ENCODE data around the gene DCAF8L2.
"Not testable (repeated sequence)": the region's sequence is repeated elsewhere in the genome, so short reads cannot be mapped to it uniquely, and the experiment has no call there.

DCAF8L2 gene

GRCh38 chrX:27680726-27681125, 90.6 kb downstream of the DCAF8L2 start:
- no peak for DNase-seq

GRCh38 chrX:27683566-27684208, 93.5 kb downstream of the DCAF8L2 start:
- DNase-seq, result peak in 1 of 2 donors; percentile 15

DNA sequence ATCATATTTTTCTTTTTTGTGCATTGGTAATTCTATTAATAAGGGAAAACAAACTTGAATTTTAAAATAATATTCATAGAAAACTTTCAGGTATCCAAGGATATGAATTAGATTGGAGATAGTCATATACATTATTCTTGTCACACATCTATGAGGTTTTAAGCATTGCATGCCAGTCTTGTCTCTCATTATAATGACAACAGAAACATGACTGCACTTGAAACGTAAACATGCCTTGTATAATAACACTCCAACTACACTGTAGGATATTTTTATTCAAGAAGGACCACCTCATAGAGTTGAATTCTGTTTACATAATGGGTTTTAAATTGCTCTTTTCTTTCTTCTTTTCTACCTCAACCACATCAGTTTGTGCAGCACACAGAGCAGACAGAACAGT, 104.5 kb downstream of the DCAF8L2 start:
- no peak for DNase-seq

DNA sequence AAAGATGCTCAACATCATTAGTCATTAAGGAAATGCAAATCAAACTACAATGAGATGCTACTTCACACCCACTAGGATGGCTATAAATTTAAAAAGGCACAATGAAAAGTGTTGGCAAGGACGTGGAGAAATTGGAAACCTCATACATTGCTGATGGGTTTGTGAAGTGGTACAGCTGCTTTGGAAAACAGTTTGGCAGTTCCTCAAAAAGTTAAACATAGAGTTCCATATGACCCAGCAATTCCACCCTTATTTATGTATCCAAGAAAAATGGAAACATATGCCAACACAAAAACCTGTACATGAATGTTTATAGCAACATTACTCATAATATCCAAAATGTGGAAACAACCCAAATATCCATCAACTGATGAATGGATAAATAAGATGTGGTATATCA, 116.4 kb downstream of the DCAF8L2 start:
- no peak for DNase-seq

- no peak for DNase-seq
These were observed 125.5 kb downstream of the DCAF8L2 start for GRCh38 chrX:27715610-27716009.

- DNase-seq, result no peak
These were observed 138.1 kb downstream of the DCAF8L2 start for GRCh38 chrX:27728291-27728690.

DNA sequence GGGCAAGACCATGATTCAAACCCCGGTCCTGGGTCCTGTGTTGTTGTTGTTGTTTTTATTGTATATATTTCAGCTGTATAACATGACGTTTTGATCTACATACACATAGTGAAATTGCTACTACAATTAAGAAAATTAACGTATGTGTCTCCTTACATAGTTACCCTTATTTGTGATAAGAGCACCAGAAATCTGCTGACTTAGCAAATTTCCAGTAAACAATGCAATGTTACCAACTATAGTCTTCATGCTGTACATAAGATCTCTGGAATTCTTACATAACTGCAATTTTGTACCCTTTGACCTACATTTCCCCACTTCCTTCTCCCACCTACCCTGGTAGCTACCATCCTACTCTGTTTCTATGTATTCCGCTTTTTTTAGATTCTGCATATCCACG, 141.8 kb downstream of the DCAF8L2 start:
- no peak for DNase-seq

GRCh38 chrX:27735914-27736313, 145.8 kb downstream of the DCAF8L2 start:
- no peak for DNase-seq

GRCh38 chrX:27740933-27741332, 150.8 kb downstream of the DCAF8L2 start:
- DNase-seq, result no peak

DNA sequence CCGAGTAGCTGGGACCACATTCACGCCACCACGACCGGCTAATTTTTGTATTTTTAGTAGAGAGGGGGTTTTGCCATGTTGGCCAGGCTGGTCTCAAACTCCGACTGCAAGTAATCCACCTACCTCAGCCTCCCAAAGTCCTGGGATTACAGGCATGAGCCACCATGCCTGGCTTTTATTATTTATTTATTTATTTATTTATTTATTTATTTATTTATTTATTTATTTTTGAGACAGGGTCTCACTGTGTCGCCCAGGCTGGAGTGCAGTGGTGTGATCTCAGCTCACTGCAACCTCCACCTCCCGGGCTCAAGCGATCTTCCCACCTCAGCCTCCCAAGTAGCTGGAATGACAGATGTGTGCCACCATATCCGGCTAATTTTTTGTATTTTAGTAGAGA, 153.4 kb downstream of the DCAF8L2 start:
- DNase-seq, result not testable (repeated sequence)

DNA sequence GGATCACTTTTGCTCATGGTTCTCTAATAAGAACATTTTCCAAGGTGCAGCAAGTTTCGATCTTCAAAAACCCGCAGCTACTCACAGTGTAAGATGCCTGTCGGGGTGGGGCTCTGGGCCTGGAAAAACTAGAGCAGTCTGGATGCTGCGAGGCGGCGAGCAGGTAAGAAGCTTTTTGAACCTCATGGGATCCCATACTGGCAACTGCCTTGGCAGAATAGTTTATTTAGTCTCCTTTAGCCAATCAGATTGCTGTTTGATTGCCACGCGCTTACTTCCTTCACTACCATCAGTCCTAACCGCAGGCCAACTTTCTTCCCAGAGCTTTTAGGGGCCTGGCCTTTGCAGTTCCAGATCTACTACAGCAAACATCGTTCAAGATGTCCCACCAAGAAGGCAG, 156.4 kb downstream of the DCAF8L2 start:
- DNase-seq, result no peak

GRCh38 chrX:27750298-27750697, 160.2 kb downstream of the DCAF8L2 start:
- not testable (repeated sequence) for DNase-seq

GRCh38 chrX:27751976-27752375, 161.8 kb downstream of the DCAF8L2 start:
- no peak for DNase-seq

- DNase-seq, result no peak
These were observed 175.6 kb downstream of the DCAF8L2 start for GRCh38 chrX:27765718-27766117.

DNA sequence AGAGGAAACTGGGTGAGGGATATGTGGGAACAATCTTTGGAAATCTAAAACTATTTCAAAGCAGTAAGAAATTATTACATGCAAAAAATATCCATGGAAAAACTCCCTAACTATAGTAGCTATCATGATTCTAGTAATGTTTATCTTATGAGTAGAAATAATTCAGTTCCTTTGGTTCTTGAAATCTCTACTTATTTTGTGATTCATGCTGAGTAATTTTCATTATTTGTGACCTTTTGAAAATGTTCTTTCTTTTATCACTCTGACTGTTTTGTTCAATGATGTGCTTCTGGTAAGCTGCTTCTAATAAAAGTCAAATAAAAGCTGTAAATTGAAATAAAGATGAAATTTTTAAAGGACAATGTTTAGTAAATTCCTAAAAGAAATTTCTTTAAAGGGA, 177.2 kb downstream of the DCAF8L2 start:
- no peak for DNase-seq

DNA sequence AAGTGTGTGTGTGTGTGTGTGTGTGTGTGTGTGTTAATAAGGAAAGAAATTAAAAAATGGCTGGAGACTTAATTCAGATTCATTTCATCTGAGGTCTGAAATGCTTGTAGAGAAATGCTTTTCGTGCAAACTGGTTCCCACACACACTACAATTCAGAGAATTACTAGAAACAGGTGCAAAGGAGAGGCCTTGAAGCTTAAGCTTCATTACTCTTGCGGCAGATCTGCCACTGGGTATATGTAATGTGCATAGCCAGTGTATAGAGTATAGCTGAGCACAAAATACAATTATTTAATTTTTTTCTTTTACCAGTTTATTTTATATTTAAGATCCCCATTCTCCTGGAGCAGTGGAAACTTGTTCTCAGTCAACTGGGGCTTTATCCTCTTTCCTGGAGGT, 185.8 kb downstream of the DCAF8L2 start:
- DNase-seq, result no peak

- no peak for DNase-seq
These were observed 206.6 kb downstream of the DCAF8L2 start for GRCh38 chrX:27796640-27797257.

GRCh38 chrX:27797575-27797974, 207.4 kb downstream of the DCAF8L2 start:
- no peak for DNase-seq
